SK-N-SH treated with all-trans-retinoic acid at 6 μM for 48 hours (cell line): ENCODE results near the gene ALK.

ENCODE experiments used
- BACH2 ChIP-seq: fragments of 250-450 bp; sonication (Bioruptor Pico); IDR thresholded peaks from 2 replicates; pipeline ENCODE4 v1.9.0; 2021; ENCODE audit warnings: mild to moderate bottlenecking, borderline replicate concordance
- ESRRG ChIP-seq: fragments of 250-450 bp; sonication (Bioruptor Pico); IDR thresholded peaks from 2 replicates; pipeline ENCODE4 v1.6.1; 2021; ENCODE audit warnings: mild to moderate bottlenecking
- ISL1 ChIP-seq: fragments of 250-450 bp; sonication (Bioruptor Pico); IDR thresholded peaks from 2 replicates; pipeline ENCODE4 v2.1.2; 2022; ENCODE audit warnings: mild to moderate bottlenecking, moderate library complexity
- SNAI2 ChIP-seq: fragments of 250-450 bp; sonication (Bioruptor Pico); IDR thresholded peaks from 2 replicates; pipeline ENCODE4 v1.5.0; 2020; ENCODE audit warnings: mild to moderate bottlenecking, moderate library complexity
- TF ChIP-seq, protein P1 (sequence below): fragments of 250-450 bp; sonication (Bioruptor Pico); IDR thresholded peaks from 2 replicates; pipeline ENCODE4 v1.5.1; 2020; ENCODE audit warnings: low read depth, mild to moderate bottlenecking, moderate library complexity
- TF ChIP-seq, protein P2 (sequence below): fragments of 250-450 bp; sonication (Bioruptor Pico); IDR thresholded peaks from 2 replicates; pipeline ENCODE4 v1.8.0; 2020; ENCODE audit warnings: mild to moderate bottlenecking, moderate library complexity, borderline replicate concordance
- TF ChIP-seq, protein P3 (sequence below): fragments of 250-450 bp; sonication (Bioruptor Pico); IDR thresholded peaks from 2 replicates; pipeline ENCODE4 v1.5.1; 2021; ENCODE audit warnings: mild to moderate bottlenecking, moderate library complexity

DNA sequence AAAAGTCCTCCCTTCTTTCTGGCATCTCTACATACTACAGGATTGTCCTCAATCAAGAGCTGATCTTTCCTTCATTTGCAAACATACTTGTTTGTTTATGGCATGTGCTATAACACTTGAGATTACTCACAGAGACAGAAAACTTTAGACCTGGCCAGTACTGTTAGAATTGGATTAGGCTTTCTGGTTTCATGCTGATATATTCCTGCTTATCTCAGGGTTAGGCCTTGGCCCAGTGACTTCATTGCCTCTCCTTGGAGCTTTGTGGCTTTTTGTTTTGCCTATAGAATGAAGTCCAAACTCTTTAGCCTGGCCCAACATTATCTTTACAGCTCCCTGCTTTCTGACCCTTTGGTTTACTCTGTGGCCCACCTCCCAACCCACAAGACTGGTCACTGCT is 363.3 kb downstream of the ALK start:
- TF ChIP-seq, protein P1, sequence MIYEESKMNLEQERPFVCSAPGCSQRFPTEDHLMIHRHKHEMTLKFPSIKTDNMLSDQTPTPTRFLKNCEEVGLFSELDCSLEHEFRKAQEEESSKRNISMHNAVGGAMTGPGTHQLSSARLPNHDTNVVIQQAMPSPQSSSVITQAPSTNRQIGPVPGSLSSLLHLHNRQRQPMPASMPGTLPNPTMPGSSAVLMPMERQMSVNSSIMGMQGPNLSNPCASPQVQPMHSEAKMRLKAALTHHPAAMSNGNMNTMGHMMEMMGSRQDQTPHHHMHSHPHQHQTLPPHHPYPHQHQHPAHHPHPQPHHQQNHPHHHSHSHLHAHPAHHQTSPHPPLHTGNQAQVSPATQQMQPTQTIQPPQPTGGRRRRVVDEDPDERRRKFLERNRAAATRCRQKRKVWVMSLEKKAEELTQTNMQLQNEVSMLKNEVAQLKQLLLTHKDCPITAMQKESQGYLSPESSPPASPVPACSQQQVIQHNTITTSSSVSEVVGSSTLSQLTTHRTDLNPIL (CRISPR knock-in tag) = no peak
- TF ChIP-seq, protein P2, sequence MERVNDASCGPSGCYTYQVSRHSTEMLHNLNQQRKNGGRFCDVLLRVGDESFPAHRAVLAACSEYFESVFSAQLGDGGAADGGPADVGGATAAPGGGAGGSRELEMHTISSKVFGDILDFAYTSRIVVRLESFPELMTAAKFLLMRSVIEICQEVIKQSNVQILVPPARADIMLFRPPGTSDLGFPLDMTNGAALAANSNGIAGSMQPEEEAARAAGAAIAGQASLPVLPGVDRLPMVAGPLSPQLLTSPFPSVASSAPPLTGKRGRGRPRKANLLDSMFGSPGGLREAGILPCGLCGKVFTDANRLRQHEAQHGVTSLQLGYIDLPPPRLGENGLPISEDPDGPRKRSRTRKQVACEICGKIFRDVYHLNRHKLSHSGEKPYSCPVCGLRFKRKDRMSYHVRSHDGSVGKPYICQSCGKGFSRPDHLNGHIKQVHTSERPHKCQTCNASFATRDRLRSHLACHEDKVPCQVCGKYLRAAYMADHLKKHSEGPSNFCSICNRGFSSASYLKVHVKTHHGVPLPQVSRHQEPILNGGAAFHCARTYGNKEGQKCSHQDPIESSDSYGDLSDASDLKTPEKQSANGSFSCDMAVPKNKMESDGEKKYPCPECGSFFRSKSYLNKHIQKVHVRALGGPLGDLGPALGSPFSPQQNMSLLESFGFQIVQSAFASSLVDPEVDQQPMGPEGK = no peak
- TF ChIP-seq ESRRG (CRISPR knock-in tag) (no peak), SNAI2 (no peak), ISL1 (CRISPR knock-in tag) (no peak), BACH2 (CRISPR knock-in tag) (no peak)
- TF ChIP-seq, protein P3, sequence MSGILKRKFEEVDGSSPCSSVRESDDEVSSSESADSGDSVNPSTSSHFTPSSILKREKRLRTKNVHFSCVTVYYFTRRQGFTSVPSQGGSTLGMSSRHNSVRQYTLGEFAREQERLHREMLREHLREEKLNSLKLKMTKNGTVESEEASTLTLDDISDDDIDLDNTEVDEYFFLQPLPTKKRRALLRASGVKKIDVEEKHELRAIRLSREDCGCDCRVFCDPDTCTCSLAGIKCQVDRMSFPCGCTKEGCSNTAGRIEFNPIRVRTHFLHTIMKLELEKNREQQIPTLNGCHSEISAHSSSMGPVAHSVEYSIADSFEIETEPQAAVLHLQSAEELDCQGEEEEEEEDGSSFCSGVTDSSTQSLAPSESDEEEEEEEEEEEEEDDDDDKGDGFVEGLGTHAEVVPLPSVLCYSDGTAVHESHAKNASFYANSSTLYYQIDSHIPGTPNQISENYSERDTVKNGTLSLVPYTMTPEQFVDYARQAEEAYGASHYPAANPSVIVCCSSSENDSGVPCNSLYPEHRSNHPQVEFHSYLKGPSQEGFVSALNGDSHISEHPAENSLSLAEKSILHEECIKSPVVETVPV (CRISPR knock-in tag) = no peak
